Activated T-cell treated with anti-CD3 and anti-CD28 coated beads for 4 hours (primary cell): ENCODE results near the gene COL6A2.
"Not testable (repeated sequence)": the region's sequence is repeated elsewhere in the genome, so short reads cannot be mapped to it uniquely, and the experiment has no call there.

ENCODE experiments used
- DNase-seq: peaks from one replicate; pipeline ENCODE4 v3.0.0-alpha.2; 2020

COL6A2 gene

GRCh38 chr21:46097336-46098293 lies at the start of gene COL6A2:
Gene COL6A2 (plus strand): TSS chr21:46098112.
- peak; percentile 43 for DNase-seq

GRCh38 chr21:46048926-46049889 lies 48.7 kb upstream of the COL6A2 start:
- no peak for DNase-seq

DNA sequence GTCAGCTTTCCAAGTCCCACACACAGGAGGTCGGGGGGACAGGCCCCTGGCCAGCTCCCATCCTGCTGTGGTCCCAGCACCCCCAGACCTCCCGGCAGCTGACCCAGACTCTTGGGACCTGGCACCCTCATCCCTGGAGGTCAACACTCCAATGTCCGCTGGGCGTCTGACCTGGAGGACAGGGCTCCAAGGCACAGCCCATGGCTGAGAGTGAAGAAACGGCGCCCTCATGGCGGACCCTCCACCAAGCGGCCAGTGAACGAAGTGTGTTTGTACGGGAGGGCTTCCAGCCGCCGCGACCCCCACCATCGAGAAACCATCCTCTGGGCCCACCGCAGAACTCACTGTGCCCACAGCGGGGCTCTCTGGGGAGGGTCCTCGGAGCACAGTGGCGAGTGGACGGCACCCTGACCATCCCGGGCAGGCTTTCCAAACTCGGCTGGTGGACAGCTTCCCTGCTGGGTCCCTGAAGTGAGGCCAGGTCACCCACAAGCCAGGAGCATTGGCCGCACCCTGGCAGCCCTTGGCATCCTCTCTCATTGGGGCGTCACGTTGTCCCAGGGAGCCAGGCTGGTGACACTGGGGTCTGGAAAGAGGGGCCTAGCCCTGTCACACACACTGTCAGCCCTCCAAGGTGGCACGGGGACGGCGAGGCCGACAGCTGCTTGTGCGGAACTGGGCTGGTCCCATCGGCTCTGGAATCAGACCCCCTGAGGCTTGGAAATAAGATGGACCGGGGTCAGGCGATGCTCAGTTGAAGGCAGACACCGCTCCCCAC lies 47.8 kb upstream of the COL6A2 start:
- DNase-seq = no peak

GRCh38 chr21:46050668-46051378 lies 47.1 kb upstream of the COL6A2 start:
- no peak for DNase-seq

DNA sequence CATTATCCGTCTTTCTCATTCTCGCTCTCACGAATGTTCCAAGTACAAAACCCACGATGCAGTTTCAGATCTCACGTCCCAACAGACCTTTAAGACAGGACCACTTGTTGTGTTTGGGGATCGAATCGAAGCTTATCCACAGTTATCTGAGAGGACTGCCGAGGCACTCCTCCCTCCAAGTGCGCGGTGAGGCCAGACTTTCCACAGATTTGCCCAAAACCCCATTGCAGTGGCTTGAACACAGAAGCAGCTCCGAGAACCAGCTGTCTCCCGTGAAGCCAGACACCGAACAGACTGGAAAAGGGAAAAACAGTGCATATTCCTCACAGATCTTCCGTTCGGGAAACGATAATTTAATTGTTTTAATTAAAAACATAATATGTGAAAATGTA lies 46.5 kb upstream of the COL6A2 start:
- no peak for DNase-seq

- DNase-seq = no peak
Observed at GRCh38 chr21:46051821-46052675, 45.9 kb upstream of the COL6A2 start.

DNA sequence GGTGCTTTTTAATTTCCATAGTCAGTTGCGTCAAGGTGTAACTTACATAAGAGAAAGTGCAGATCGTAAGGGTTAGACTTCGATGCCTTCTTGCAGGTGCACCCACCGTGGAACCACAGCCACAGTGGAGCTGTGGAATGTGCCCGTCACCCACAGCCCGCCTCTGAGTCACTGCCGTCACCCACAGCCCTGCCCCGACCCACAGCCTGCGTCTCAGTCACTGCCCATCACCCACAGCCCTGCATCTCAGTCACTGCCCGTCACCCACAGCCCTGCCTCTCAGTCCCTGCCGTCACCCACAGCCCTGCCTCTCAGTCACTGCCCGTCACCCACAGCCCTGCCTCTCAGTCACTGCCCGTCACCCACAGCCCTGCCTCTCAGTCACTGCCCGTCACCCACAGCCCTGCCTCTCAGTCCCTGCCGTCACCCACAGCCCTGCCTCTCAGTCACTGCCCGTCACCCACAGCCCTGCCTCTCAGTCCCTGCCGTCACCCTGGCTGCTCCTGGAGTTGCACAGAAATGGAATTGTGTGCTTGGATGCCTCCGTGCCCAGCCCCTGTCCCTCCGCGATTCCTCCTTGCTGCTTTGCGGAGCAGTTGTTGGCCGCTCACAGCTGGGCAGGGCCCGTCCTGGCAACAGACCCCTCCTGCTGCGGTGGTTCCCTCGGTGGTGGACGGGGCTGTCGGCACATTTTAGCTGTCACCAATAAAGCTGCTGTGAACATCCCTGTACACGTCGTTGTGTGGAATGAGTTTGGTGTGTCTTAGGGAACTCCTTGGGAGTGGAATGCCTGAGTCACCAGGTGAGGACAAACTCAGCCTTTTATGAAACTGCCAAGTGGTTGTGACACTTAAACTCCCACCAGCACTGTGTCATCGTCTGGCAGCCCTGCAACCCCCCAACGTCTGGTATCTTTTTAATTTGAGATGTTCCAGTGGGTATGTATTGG lies 44.9 kb upstream of the COL6A2 start:
- peak; percentile 30 for DNase-seq

DNA sequence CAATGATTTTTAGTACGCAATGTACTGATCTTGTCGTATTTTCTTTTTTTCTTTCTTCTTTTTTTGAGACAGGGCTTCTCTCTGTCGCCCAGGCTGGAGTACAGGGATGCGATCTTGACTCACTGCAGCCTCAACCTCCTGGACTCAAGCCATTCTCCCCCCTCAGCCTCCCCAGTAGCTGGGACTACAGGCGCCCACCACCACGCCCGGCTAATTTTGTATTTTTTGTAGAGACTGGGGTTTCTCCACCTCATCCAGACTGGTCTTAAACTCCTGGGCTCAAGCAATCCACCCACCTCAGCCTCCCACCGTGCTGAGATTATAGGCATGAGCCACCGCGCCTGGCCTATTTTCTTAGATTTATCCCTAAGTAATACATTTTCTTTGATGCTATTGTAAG lies 43.9 kb upstream of the COL6A2 start:
- DNase-seq = no peak

- DNase-seq = no peak
Observed at GRCh38 chr21:46054451-46054881, 43.4 kb upstream of the COL6A2 start.

- DNase-seq = no peak
Observed at GRCh38 chr21:46055863-46056281, 42.0 kb upstream of the COL6A2 start.

DNA sequence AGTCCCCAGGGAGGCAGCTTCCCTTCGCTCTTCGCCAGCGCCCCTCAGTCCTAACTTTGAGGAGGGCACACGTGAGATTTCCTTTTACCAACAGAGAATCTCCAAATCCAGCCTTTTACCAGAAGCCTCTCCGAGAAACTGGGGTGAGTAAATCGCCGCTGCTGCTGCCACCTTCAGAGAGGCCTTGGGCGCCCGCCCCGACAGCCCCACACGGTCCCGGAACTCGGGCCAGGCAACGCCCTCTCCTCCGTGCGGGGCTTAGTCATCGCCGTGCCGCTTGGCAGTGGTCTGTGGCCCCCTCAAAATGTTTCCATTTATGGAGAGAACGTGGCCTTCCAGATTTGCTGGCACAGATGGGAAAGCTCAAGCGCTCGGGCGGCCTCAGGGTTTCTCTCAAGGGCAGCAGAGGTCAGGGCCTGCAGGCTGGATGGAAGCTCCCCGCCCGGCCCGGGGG lies 41.4 kb upstream of the COL6A2 start:
- no peak for DNase-seq

GRCh38 chr21:46057111-46057709 lies 40.7 kb upstream of the COL6A2 start:
- DNase-seq = no peak

- no peak for DNase-seq
Observed at GRCh38 chr21:46057710-46058241, 40.1 kb upstream of the COL6A2 start.

DNA sequence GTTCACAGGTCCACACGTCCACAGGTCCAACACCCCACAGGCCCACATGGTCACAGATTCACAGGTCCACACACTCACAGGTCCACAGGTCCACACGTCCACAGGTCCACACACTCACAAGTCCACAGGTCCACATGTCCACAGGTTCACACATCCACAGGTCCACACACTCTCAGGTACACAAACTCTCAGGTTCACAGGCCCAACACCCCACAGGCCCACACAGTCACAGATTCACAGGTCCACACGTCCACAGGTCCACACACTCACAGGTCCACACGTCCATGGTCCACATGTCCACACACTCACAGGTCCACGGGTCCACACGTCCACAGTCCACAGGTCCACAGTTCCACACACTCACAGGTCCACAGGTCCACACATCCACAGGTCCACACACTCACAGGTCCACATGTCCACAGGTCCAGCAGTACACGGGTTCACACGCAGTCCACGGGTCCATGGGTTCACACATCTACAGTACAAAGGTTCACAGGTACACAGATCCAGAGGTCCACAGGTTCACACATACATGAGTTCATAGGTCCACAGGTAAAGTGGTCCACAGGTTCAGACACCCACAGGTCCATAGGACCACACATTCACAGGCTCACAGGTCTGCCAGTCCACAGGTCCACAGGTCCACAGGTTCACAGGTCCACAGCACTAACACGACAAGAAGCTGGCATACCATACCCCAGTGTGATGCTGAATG lies 39.3 kb upstream of the COL6A2 start:
- no peak for DNase-seq

DNA sequence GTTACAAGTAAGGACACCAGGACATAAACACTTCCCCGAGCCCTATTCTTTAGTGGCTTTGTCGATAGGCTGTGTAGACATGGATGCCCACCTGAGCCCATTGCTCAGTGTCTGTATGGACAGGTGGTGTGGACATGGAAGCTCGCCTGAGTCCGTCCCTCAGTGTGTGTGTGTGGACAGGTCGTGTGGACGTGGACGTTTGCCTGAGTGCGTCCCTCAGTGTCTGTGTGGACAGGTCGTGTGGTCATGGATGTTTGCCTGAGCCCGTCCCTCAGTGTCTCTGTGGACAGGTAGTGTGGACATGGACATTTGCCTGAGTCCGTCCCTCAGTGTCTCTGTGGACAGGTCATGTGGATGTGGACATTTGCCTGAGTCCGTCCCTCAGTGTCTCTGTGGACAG lies 38.7 kb upstream of the COL6A2 start:
- DNase-seq = no peak

DNA sequence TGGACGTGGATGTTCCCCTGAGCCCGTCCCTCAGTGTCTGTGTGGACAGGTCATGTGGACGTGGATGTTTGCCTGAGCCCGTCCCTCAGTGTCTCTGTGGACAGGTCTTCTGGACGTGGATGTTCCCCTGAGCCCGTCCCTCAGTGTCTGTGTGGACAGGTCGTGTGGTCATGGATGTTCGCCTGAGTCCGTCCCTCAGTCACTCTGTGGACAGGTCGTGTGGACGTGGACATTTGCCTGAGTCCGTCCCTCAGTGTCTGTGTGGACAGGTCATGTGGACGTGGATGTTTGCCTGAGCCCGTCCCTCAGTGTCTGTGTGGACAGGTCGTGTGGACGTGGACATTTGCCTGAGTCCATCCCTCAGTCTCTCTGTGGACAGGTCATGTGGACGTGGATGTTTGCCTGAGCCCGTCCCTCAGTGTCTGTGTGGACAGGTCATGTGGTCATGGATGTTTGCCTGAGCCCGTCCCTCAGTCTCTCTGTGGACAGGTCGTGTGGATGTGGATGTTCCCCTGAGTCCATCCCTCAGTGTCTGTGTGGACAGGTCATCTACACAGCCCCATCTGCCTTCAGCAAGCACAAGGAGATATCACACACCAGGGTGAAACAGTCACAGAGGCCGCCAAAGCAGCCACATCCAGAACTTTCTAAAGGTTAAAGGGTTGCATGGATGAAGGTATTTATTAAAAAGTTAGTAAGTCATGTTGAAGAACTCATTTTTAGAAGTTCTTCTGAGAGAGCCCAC lies 38.0 kb upstream of the COL6A2 start:
- not testable (repeated sequence) for DNase-seq

DNA sequence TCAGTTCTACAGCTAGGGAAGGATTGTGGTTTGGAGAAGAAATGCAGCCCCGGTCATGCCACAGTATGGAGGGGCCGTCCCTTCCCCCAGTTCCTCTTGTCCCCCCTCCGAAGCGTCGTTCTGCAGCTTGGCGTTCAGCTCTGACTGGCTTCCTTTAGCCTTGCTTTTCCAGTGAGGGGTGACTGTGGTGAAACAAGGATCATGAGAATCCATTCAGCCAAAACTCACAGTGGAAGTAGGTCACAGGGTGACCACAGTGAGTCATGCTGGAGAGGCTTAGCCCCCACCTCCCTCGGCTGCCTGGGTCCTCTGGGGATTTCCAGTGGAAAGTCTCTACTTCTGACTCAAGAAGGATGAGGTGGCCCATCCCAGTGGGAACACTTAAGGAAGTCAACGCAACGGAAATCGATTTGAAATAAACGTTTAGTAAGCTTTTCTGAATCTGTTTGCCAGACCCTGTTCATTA lies 37.3 kb upstream of the COL6A2 start:
- DNase-seq = no peak
